HG03469 (cell line): ENCODE data around the gene CNOT1.
"Not testable (repeated sequence)": the region's sequence is repeated elsewhere in the genome, so short reads cannot be mapped to it uniquely, and the experiment has no call there.

ENCODE experiments used
- ATAC-seq: cut with Tn5 transposase; IDR thresholded peaks from one replicate; pipeline ENCODE4 v1.9.1; 2021; ENCODE audit warnings: mild to moderate bottlenecking, moderate library complexity, moderate number of reproducible peaks; ENCODE audit not compliant: unreplicated experiment

Gene CNOT1

GRCh38 chr16:58638148-58639036, 8.8 kb upstream of the CNOT1 start:
- no peak for ATAC-seq

- ATAC-seq: not testable (repeated sequence)
These were observed 7.4 kb upstream of the CNOT1 start for GRCh38 chr16:58637021-58637420.

GRCh38 chr16:58636466-58636865, 6.8 kb upstream of the CNOT1 start:
- ATAC-seq: no peak

- no peak for ATAC-seq
These were observed 5.9 kb upstream of the CNOT1 start for GRCh38 chr16:58635502-58635901.

GRCh38 chr16:58634265-58634802, 4.7 kb upstream of the CNOT1 start:
- ATAC-seq: no peak

- ATAC-seq: no peak
These were observed 537 bp downstream of the CNOT1 start for GRCh38 chr16:58628845-58629732.

GRCh38 chr16:58624209-58624608, 5.4 kb downstream of the CNOT1 start:
- no peak for ATAC-seq

GRCh38 chr16:58620396-58620795, 9.2 kb downstream of the CNOT1 start:
- ATAC-seq: no peak

- ATAC-seq: no peak
These were observed 14.3 kb downstream of the CNOT1 start for GRCh38 chr16:58615280-58615679.

GRCh38 chr16:58614860-58615259, 14.8 kb downstream of the CNOT1 start:
- ATAC-seq: no peak

- ATAC-seq: no peak
These were observed 15.4 kb downstream of the CNOT1 start for GRCh38 chr16:58614212-58614611.

GRCh38 chr16:58612965-58613364, 16.7 kb downstream of the CNOT1 start:
- ATAC-seq: not testable (repeated sequence)

- no peak for ATAC-seq
These were observed 21.0 kb downstream of the CNOT1 start for GRCh38 chr16:58608601-58609136.

- no peak for ATAC-seq
These were observed 24.1 kb downstream of the CNOT1 start for GRCh38 chr16:58605562-58605961.

- ATAC-seq: no peak
These were observed 38.5 kb downstream of the CNOT1 start for GRCh38 chr16:58591083-58591482.

- no peak for ATAC-seq
These were observed 40.2 kb downstream of the CNOT1 start for GRCh38 chr16:58589326-58589905.

- ATAC-seq: no peak
These were observed 41.2 kb downstream of the CNOT1 start for GRCh38 chr16:58588406-58588805.

GRCh38 chr16:58586340-58587030, 43.1 kb downstream of the CNOT1 start:
- ATAC-seq: no peak

GRCh38 chr16:58584831-58585505, 44.7 kb downstream of the CNOT1 start:
- no peak for ATAC-seq
